K562 (cell line): ENCODE data around the gene CD22. TPM values are rescaled to one million over a fixed set of nuclear protein-coding genes. Genes with fewer than 3 reads are reported as not detected.

ENCODE experiments used
- ASH1L ChIP-seq: fragments of 450-650 bp; IDR thresholded peaks from 2 replicates; pipeline ENCODE4 v1.6.1; 2018; ENCODE audit warnings: borderline replicate concordance, mild to moderate bottlenecking, low read depth; ENCODE audit not compliant: partially characterized antibody
- BRD9 ChIP-seq: fragments of 450-650 bp; IDR thresholded peaks from 2 replicates; pipeline ENCODE4 v1.6.1; 2018; ENCODE audit warnings: low read depth; ENCODE audit not compliant: partially characterized antibody
- EHMT2 ChIP-seq: fragments of 450-650 bp; IDR thresholded peaks from 2 replicates; pipeline ENCODE4 v1.6.1; 2018; ENCODE audit warnings: antibody characterized with exemption
- FOXK1 ChIP-seq: sonication (generic); formaldehyde crosslinking; IDR thresholded peaks from 2 replicates; pipeline ENCODE4 v1.8.0; 2022; ENCODE audit warnings: missing genetic modification reagents, mild to moderate bottlenecking, borderline replicate concordance
- GTF2A2 ChIP-seq: IDR thresholded peaks from 2 replicates; pipeline ENCODE4 v1.6.1; 2016; ENCODE audit warnings: mild to moderate bottlenecking, missing genetic modification characterization, missing compliant biosample characterization
- GTF2E2 ChIP-seq: fragments of 200-800 bp; sonication (Bioruptor generic); IDR thresholded peaks from 2 replicates; pipeline ENCODE4 v1.6.1; 2016; ENCODE audit warnings: missing genetic modification characterization, missing compliant biosample characterization
- HMG20B ChIP-seq: fragments of 250-450 bp; sonication (Bioruptor Pico); IDR thresholded peaks from 2 replicates; pipeline ENCODE4 v1.5.0; 2021; ENCODE audit warnings: mild to moderate bottlenecking
- PHB ChIP-seq: fragments of 250-450 bp; sonication (Bioruptor Pico); IDR thresholded peaks from 2 replicates; pipeline ENCODE4 v1.5.0; 2021
- SPI1 ChIP-seq: IDR thresholded peaks from 2 replicates; pipeline ENCODE4 v1.6.1; 2011; ENCODE audit warnings: low read depth, low read length, control low read depth, borderline replicate concordance
- TAF1 ChIP-seq: IDR thresholded peaks from 2 replicates; pipeline ENCODE4 v1.6.1; 2011; ENCODE audit warnings: mild to moderate bottlenecking, low read length, moderate library complexity; ENCODE audit not compliant: insufficient read depth, control insufficient read depth, severe bottlenecking; ENCODE audit errors: extremely low read depth
- ZFP36 ChIP-seq: fragments of 150-350 bp; IDR thresholded peaks from 2 replicates; pipeline ENCODE4 v1.6.1; 2018; ENCODE audit warnings: low read length, low read depth; ENCODE audit not compliant: partially characterized antibody
- ZNF668 ChIP-seq: fragments of 250-450 bp; sonication (Bioruptor Pico); IDR thresholded peaks from 2 replicates; pipeline ENCODE4 v1.8.0; 2022; ENCODE audit warnings: mild to moderate bottlenecking, inconsistent platforms
- ZNF76 ChIP-seq: fragments of 250-450 bp; sonication (Bioruptor Pico); IDR thresholded peaks from 2 replicates; pipeline ENCODE4 v1.4.0; 2020; ENCODE audit warnings: mild to moderate bottlenecking, moderate library complexity, borderline replicate concordance
- polyA plus RNA-seq, 8 experiments: library from polyadenylated mRNA; depleted of rRNA in 4 of 8; stranded (reverse) in 5 of 8; unstranded in 3 of 8; fragments of >200 nt; fragmentation: Nextera tagmentation in 2 of 8; fragmentation: Illumina TruSeq in 1 of 8; extraction: Ambion mirVana in 2 of 8; extraction: Trizol in 1 of 8; gene quantifications; 2 replicates each; pipeline versions ENCODE4 v1.2.1 to v1.2.3, GENCODE V29; 2011 to 2014; ENCODE audit warnings: inconsistent platforms in 1 of 8, missing spikeins in 1 of 8
- total RNA-seq, 7 experiments: library from RNA; depleted of rRNA in 6 of 7; stranded (reverse); fragments of >200 nt in 6 of 7; fragmentation: Illumina TruSeq in 2 of 7; extraction: Trizol in 2 of 7; gene quantifications; 2 replicates each; pipeline versions ENCODE4 v1.2.1 to v1.2.3, GENCODE V29; 2011 to 2021; ENCODE audit warnings: low replicate concordance in 1 of 7
- TF ChIP-seq, protein P1 (sequence below): fragments of 450-650 bp; IDR thresholded peaks from 2 replicates; pipeline ENCODE4 v1.6.1; 2016; ENCODE audit warnings: low read depth
- TF ChIP-seq, protein P2 (sequence below): fragments of 250-450 bp; sonication (Bioruptor Pico); IDR thresholded peaks from 2 replicates; pipeline ENCODE4 v1.8.0; 2021; ENCODE audit warnings: borderline replicate concordance, mild to moderate bottlenecking, moderate library complexity; ENCODE audit not compliant: poor library complexity, severe bottlenecking

Gene CD22
- total and polyA plus RNA-seq, 9 of the 15 experiments (the other 6 are each of a cell fraction or from before 2014, with no cell fraction given), result 0.29 to 5.0 (median 3.5) TPM

DNA sequence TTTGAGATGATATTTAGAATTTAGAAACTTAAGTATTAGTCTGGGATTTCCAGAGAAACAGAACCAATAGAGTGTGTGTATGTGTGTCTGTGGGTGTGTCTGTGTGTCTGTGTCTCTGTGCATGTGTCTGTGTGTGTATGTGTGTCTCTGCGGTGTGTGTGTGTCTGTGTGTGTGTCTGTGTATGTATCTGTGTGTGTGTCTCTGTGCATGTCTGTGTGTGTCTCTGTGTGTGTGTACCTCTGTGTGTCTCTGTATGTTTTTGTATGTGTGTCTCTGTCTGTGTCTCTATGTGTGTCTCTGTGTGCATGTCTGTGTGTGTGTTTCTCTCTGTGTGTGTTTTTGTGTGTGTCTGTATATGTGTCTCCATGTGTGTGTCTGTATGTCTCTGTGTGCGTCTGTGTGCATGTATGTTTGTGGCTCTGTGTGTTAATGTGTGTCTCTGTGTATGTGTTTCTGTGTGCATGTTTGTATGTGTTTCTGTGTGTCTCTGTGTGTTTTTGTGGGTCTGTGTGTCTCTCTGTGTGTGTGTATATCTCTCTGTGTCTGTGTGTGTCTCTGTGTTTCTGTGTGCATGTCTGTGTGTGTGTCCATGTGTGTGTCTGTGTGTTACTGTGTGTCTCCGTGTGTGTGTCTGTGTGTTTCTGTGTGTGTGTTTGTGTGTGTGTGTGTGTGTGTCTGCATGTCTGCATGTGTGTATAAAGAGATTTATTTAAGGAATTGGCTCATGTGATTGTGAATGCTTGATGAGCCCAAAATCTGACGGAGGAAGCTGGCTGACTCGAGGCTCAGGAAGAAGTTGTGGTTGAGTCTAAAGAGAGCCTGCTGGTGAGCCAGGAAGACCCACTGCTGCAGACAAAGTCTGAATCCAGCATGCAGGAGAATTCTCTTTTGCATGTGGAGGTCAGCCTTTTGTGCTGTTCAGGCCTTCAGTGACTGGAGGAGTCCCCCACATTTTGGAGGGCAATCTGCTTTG is 64.0 kb downstream of the CD22 start (continued):
- TF ChIP-seq GTF2E2 (no peak), ZNF668 (no peak), GTF2A2 (tag) (no peak), HMG20B (CRISPR knock-in tag) (no peak), ASH1L (no peak), SPI1 (no peak), EHMT2 (no peak), PHB (CRISPR knock-in tag) (no peak), ZFP36 (no peak), TAF1 (no peak), BRD9 (no peak), ZNF76 (CRISPR knock-in tag) (no peak), FOXK1 (CRISPR knock-in tag) (no peak)
- TF ChIP-seq, protein P1, sequence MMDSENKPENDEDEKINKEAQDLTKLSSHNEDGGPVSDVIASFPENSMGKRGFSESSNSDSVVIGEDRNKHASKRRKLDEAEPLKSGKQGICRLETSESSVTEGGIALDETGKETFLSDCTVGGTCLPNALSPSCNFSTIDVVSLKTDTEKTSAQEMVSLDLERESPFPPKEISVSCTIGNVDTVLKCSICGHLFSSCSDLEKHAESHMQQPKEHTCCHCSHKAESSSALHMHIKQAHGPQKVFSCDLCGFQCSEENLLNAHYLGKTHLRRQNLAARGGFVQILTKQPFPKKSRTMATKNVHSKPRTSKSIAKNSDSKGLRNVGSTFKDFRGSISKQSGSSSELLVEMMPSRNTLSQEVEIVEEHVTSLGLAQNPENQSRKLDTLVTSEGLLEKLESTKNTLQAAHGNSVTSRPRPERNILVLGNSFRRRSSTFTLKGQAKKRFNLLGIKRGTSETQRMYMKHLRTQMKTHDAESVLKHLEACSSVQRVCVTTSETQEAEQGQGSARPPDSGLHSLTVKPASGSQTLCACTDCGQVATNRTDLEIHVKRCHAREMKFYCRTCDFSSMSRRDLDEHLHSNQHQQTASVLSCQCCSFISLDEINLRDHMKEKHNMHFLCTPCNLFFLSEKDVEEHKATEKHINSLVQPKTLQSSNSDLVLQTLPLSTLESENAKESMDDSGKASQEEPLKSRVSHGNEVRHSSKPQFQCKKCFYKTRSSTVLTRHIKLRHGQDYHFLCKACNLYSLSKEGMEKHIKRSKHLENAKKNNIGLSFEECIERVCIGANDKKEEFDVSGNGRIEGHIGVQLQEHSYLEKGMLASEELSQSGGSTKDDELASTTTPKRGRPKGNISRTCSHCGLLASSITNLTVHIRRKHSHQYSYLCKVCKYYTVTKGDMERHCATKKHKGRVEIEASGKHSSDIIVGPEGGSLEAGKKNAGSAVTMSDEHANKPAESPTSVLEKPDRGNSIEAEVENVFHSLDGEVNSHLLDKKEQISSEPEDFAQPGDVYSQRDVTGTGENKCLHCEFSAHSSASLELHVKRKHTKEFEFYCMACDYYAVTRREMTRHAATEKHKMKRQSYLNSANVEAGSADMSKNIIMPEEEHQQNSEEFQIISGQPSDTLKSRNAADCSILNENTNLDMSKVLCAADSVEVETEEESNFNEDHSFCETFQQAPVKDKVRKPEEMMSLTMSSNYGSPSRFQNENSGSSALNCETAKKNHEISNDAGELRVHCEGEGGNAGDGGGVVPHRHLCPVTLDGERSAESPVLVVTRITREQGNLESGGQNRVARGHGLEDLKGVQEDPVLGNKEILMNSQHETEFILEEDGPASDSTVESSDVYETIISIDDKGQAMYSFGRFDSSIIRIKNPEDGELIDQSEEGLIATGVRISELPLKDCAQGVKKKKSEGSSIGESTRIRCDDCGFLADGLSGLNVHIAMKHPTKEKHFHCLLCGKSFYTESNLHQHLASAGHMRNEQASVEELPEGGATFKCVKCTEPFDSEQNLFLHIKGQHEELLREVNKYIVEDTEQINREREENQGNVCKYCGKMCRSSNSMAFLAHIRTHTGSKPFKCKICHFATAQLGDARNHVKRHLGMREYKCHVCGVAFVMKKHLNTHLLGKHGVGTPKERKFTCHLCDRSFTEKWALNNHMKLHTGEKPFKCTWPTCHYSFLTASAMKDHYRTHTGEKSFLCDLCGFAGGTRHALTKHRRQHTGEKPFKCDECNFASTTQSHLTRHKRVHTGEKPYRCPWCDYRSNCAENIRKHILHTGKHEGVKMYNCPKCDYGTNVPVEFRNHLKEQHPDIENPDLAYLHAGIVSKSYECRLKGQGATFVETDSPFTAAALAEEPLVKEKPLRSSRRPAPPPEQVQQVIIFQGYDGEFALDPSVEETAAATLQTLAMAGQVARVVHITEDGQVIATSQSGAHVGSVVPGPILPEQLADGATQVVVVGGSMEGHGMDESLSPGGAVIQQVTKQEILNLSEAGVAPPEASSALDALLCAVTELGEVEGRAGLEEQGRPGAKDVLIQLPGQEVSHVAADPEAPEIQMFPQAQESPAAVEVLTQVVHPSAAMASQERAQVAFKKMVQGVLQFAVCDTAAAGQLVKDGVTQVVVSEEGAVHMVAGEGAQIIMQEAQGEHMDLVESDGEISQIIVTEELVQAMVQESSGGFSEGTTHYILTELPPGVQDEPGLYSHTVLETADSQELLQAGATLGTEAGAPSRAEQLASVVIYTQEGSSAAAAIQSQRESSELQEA, result 0 out of 2 replicates have a peak, but pooled peaks have one; percentile 30
- TF ChIP-seq, protein P2, sequence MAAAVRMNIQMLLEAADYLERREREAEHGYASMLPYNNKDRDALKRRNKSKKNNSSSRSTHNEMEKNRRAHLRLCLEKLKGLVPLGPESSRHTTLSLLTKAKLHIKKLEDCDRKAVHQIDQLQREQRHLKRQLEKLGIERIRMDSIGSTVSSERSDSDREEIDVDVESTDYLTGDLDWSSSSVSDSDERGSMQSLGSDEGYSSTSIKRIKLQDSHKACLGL (CRISPR knock-in tag), result no peak
